Osteoblast (primary cell): ENCODE data around the gene CYB5R2. TPM values are rescaled to one million over a fixed set of nuclear protein-coding genes. Genes with fewer than 3 reads are reported as not detected.
"Not testable (repeated sequence)": the region's sequence is repeated elsewhere in the genome, so short reads cannot be mapped to it uniquely, and the experiment has no call there.

Source experiments
- DNase-seq: peaks from one replicate; pipeline ENCODE4 v3.0.0; 2011; ENCODE audit warnings: low spot score, mixed read lengths; ENCODE audit not compliant: insufficient read length; ENCODE audit errors: missing footprints
- H2AFZ ChIP-seq: 2 replicates; pipeline ENCODE4 v1.6.0; 2011; ENCODE audit warnings: mild to moderate bottlenecking, low read length
- H3K27ac ChIP-seq: 2 replicates; pipeline ENCODE4 v1.5.1; 2011; ENCODE audit warnings: mild to moderate bottlenecking, low read depth, low read length, moderate library complexity
- H3K27me3 ChIP-seq: 2 replicates; pipeline ENCODE4 v1.6.0; 2012; ENCODE audit warnings: mild to moderate bottlenecking, control low read depth, inconsistent platforms, low read length, moderate library complexity; ENCODE audit not compliant: insufficient read depth
- H3K36me3 ChIP-seq: 2 replicates; pipeline ENCODE4 v1.5.1; 2011; ENCODE audit warnings: mild to moderate bottlenecking, low read length, control low read depth, moderate library complexity; ENCODE audit not compliant: insufficient read depth
- H3K4me1 ChIP-seq: 2 replicates; pipeline ENCODE4 v1.5.1; 2011; ENCODE audit warnings: mild to moderate bottlenecking, low read length, control low read depth, moderate library complexity; ENCODE audit not compliant: insufficient read depth
- H3K4me2 ChIP-seq: 2 replicates; pipeline ENCODE4 v1.6.0; 2011; ENCODE audit warnings: mild to moderate bottlenecking, low read length; ENCODE audit not compliant: insufficient read depth
- H3K4me3 ChIP-seq: fragments of 200-600 bp; sonication (generic); 3 replicates; pipeline ENCODE4 v1.5.1; 2012; ENCODE audit warnings: mild to moderate bottlenecking, low read length, inconsistent platforms; ENCODE audit not compliant: insufficient read depth
- H3K79me2 ChIP-seq: 2 replicates; pipeline ENCODE4 v1.6.0; 2012; ENCODE audit warnings: mild to moderate bottlenecking, low read length, control low read depth, inconsistent platforms; ENCODE audit not compliant: insufficient read depth
- H3K9me3 ChIP-seq: 2 replicates; pipeline ENCODE4 v1.5.1; 2011; ENCODE audit warnings: low read depth, low read length, control low read depth
- H4K20me1 ChIP-seq: 2 replicates; pipeline ENCODE4 v1.6.0; 2012; ENCODE audit warnings: mild to moderate bottlenecking, low read length, control low read depth; ENCODE audit not compliant: insufficient read depth
- total RNA-seq: library from RNA; depleted of rRNA; stranded (reverse); fragments of >200 nt; gene quantifications from 2 replicates; pipeline ENCODE4 v1.2.3, GENCODE V29; 2012
- TF ChIP-seq, protein P1 (sequence below): IDR thresholded peaks from 2 replicates; pipeline ENCODE4 v1.5.1; 2011; ENCODE audit warnings: mild to moderate bottlenecking, low read depth, low read length, moderate library complexity; ENCODE audit errors: extremely low read depth

The CYB5R2 gene
- total RNA-seq, 1 donor: 14.8 TPM

GRCh38 chr11:7664867-7665266 is 8.4 kb downstream of the CYB5R2 start:
- TF ChIP-seq, protein P1, sequence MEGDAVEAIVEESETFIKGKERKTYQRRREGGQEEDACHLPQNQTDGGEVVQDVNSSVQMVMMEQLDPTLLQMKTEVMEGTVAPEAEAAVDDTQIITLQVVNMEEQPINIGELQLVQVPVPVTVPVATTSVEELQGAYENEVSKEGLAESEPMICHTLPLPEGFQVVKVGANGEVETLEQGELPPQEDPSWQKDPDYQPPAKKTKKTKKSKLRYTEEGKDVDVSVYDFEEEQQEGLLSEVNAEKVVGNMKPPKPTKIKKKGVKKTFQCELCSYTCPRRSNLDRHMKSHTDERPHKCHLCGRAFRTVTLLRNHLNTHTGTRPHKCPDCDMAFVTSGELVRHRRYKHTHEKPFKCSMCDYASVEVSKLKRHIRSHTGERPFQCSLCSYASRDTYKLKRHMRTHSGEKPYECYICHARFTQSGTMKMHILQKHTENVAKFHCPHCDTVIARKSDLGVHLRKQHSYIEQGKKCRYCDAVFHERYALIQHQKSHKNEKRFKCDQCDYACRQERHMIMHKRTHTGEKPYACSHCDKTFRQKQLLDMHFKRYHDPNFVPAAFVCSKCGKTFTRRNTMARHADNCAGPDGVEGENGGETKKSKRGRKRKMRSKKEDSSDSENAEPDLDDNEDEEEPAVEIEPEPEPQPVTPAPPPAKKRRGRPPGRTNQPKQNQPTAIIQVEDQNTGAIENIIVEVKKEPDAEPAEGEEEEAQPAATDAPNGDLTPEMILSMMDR: no peak
- no peak overlapping the region for H3K4me3 ChIP-seq
- H3K4me1 ChIP-seq: no peaks in the 10 kb centered on the region
- no peaks in the 10 kb centered on the region for H3K27me3 ChIP-seq
- no peak overlapping the region for H2AFZ ChIP-seq
- no peak overlapping the region for H3K4me2 ChIP-seq
- H3K27ac ChIP-seq: no peak overlapping the region
- no peaks in the 10 kb centered on the region for H3K36me3 ChIP-seq
- no peaks in the 10 kb centered on the region for H3K9me3 ChIP-seq
- H3K79me2 ChIP-seq: no peaks in the 10 kb centered on the region
- peak; percentile 73 for DNase-seq
- no peaks in the 10 kb centered on the region for H4K20me1 ChIP-seq

GRCh38 chr11:7663531-7663930 is 9.8 kb downstream of the CYB5R2 start:
- H3K27me3 ChIP-seq, H3K9me3 ChIP-seq, H3K4me2 ChIP-seq, H3K27ac ChIP-seq, H2AFZ ChIP-seq, H3K79me2 ChIP-seq, DNase-seq, H3K4me3 ChIP-seq, H4K20me1 ChIP-seq, H3K36me3 ChIP-seq, H3K4me1 ChIP-seq: not testable (repeated sequence)

- Histone ChIP-seq H3K36me3 (no peaks in the 10 kb centered on the region), H3K27ac (no peak overlapping the region), H3K9me3 (no peaks in the 10 kb centered on the region), H2AFZ (no peak overlapping the region), H3K79me2 (no peaks in the 10 kb centered on the region), H3K4me3 (no peak overlapping the region), H4K20me1 (no peaks in the 10 kb centered on the region), H3K4me2 (no peak overlapping the region), H3K4me1 (no peaks in the 10 kb centered on the region), H3K27me3 (no peaks in the 10 kb centered on the region)
- DNase-seq: peak; percentile 88
- TF ChIP-seq, protein P1: peak; percentile 66
Observed at GRCh38 chr11:7657306-7658025, 15.8 kb downstream of the CYB5R2 start.

- Histone ChIP-seq H4K20me1 (no peaks in the 10 kb centered on the region), H3K4me3 (no peak overlapping the region), H3K36me3 (no peaks in the 10 kb centered on the region), H3K4me1 (no peaks in the 10 kb centered on the region), H2AFZ (no peak overlapping the region), H3K27ac (no peak overlapping the region), H3K79me2 (no peaks in the 10 kb centered on the region), H3K4me2 (no peak overlapping the region), H3K9me3 (no peaks in the 10 kb centered on the region), H3K27me3 (no peaks in the 10 kb centered on the region)
- DNase-seq: no peak
- TF ChIP-seq, protein P1: no peak
Observed at GRCh38 chr11:7656704-7657103, 16.6 kb downstream of the CYB5R2 start.
